ENCODE measurements around the gene HTT. TPM values are rescaled to one million over a fixed set of nuclear protein-coding genes. Genes with fewer than 3 reads are reported as not detected.

Gene HTT
- total and polyA plus RNA-seq, 2 of the 13 experiments (the other 11 are each of a cell fraction or from before 2014, with no cell fraction given) = 17.5 to 19.5 TPM

DNA sequence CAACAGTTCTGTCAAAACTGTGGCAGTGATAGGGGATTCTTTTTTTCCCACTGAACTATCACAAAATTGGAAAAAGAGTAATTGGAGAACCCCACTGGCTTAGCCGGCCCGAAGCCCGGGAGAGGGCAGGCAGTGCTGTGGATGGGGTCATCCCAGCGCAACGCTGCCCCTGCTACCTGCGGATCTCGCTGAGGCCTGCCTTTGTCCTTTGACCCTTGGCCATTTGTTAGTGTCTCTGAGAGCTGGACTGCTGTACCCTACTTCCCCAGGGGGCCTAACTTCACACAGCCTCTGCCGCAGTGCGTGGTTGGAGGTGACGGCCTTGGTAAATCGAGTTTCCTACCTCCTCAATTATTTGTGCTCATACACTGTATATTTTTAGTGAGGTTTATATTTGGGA, 131.5 kb downstream of the HTT start (continued):
- TF ChIP-seq, protein P1, sequence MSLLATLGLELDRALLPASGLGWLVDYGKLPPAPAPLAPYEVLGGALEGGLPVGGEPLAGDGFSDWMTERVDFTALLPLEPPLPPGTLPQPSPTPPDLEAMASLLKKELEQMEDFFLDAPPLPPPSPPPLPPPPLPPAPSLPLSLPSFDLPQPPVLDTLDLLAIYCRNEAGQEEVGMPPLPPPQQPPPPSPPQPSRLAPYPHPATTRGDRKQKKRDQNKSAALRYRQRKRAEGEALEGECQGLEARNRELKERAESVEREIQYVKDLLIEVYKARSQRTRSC (CRISPR knock-in tag; IDR thresholded peaks at IDR 0.05; ENCODE audit: low read depth) = no peak
- TF ChIP-seq ZNF317 (CRISPR knock-in tag; IDR thresholded peaks at IDR 0.05) (peak; percentile 43; the same call in 1 of the 2 replicates), SMYD3 (CRISPR knock-in tag; IDR thresholded peaks at IDR 0.05) (no peak), ZBTB38 (CRISPR knock-in tag; IDR thresholded peaks at IDR 0.05) (peak; percentile 87), ZNF3 (CRISPR knock-in tag; IDR thresholded peaks at IDR 0.05) (no peak), AHR (CRISPR knock-in tag; IDR thresholded peaks at IDR 0.05) (no peak), MZF1 (CRISPR knock-in tag; IDR thresholded peaks at IDR 0.05; ENCODE audit: borderline replicate concordance) (no peak), ZSCAN5A (CRISPR knock-in tag; IDR thresholded peaks at IDR 0.05; ENCODE audit: borderline replicate concordance) (no peak), HNRNPUL1 (IDR thresholded peaks at IDR 0.05; ENCODE audit: low read depth, low read length) (no peak), ZNF232 (CRISPR knock-in tag; IDR thresholded peaks at IDR 0.05; ENCODE audit: borderline replicate concordance) (no peak; the same call in 1 of the 2 replicates), GTF3A (CRISPR knock-in tag; conservative IDR thresholded peaks at IDR 0.05) (no peak), GATAD2A (CRISPR knock-in tag; IDR thresholded peaks at IDR 0.05) (peak; percentile 89), DNMT3B (CRISPR knock-in tag; conservative IDR thresholded peaks at IDR 0.05) (no peak), FIP1L1 (IDR thresholded peaks at IDR 0.05; ENCODE audit: borderline replicate concordance, insufficient read depth, low read depth, low read length) (no peak), NFKBIZ (CRISPR knock-in tag; IDR thresholded peaks at IDR 0.05) (no peak), SUZ12 (IDR thresholded peaks at IDR 0.05; ENCODE audit: low read depth, low read length) (no peak), MAF1 (CRISPR knock-in tag; IDR thresholded peaks at IDR 0.05; ENCODE audit: borderline replicate concordance) (no peak), SAP130 (CRISPR knock-in tag; IDR thresholded peaks at IDR 0.05; ENCODE audit: low read depth) (peak; percentile 69), XBP1 (CRISPR knock-in tag; IDR thresholded peaks at IDR 0.05) (no peak), RBM39 (IDR thresholded peaks at IDR 0.05; ENCODE audit: low read depth, low read length, poor library complexity, severe bottlenecking) (no peak), NKX3-1 (CRISPR knock-in tag; IDR thresholded peaks at IDR 0.05) (no peak), SNAPC2 (CRISPR knock-in tag; IDR thresholded peaks at IDR 0.05) (no peak), ZNF556 (CRISPR knock-in tag; IDR thresholded peaks at IDR 0.05; ENCODE audit: borderline replicate concordance) (0 out of 2 replicates have a peak, but pooled peaks have one; percentile 47), RARG (CRISPR knock-in tag; IDR thresholded peaks at IDR 0.05; ENCODE audit: low read depth) (no peak), SMC3 (IDR thresholded peaks at IDR 0.05; ENCODE audit: low read length) (no peak)
- TF ChIP-seq, protein P2, sequence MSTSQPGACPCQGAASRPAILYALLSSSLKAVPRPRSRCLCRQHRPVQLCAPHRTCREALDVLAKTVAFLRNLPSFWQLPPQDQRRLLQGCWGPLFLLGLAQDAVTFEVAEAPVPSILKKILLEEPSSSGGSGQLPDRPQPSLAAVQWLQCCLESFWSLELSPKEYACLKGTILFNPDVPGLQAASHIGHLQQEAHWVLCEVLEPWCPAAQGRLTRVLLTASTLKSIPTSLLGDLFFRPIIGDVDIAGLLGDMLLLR (CRISPR knock-in tag; IDR thresholded peaks at IDR 0.05) = no peak
- TF ChIP-seq, protein P3, sequence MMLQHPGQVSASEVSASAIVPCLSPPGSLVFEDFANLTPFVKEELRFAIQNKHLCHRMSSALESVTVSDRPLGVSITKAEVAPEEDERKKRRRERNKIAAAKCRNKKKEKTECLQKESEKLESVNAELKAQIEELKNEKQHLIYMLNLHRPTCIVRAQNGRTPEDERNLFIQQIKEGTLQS (CRISPR knock-in tag; IDR thresholded peaks at IDR 0.05) = no peak

Data from HepG2 (cell line).